ENCODE results near the gene RSAD2.
A peak's percentile ranks its signal among the peaks of the same experiment; 100 is the strongest.
"Not testable (repeated sequence)": the region's sequence is repeated elsewhere in the genome, so short reads cannot be mapped to it uniquely, and the experiment has no call there.

The RSAD2 gene

DNA sequence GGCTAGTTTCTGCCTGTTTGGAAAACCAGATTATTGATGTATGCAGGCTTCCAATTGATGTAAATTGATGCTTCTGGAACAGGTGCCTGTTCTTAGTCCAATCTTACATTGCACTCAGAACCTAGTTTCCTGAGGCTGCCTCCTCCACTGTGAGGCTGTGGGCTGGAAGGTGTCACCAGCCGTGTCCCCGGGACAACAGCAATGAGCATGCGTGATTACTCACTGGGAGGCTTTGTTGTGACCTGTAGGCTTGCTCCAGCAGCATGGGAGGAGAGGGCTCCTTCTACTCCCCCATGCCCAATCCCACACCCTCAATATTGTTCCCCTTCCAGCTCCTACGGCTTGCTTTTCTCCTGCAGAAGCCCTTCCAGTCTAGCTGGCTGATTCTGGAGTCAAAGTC is 11.1 kb downstream of the RSAD2 start:
- TF ChIP-seq CTCF (IDR thresholded peaks at IDR 0.05; ENCODE audit: borderline replicate concordance, control extremely low read depth, extremely low read depth, insufficient read depth, missing control alignments): no peak
- no peak for DNase-seq (ENCODE audit: low spot score)

GRCh38 chr2:6893876-6894482 is 16.4 kb downstream of the RSAD2 start:
- in situ Hi-C loops (cut with MboI; ENCODE audit: low sequenced_read_pairs, unreplicated experiment): no loop called here
- TF ChIP-seq CTCF (IDR thresholded peaks at IDR 0.05; ENCODE audit: borderline replicate concordance, control extremely low read depth, extremely low read depth, insufficient read depth, missing control alignments): no peak
- DNase-seq (ENCODE audit: low spot score): no peak

More for the DNA sequence above, 11.1 kb downstream of the RSAD2 start:
- in situ Hi-C loops (cut with MboI; ENCODE audit: low sequenced_read_pairs, unreplicated experiment): no loop called here

DNA sequence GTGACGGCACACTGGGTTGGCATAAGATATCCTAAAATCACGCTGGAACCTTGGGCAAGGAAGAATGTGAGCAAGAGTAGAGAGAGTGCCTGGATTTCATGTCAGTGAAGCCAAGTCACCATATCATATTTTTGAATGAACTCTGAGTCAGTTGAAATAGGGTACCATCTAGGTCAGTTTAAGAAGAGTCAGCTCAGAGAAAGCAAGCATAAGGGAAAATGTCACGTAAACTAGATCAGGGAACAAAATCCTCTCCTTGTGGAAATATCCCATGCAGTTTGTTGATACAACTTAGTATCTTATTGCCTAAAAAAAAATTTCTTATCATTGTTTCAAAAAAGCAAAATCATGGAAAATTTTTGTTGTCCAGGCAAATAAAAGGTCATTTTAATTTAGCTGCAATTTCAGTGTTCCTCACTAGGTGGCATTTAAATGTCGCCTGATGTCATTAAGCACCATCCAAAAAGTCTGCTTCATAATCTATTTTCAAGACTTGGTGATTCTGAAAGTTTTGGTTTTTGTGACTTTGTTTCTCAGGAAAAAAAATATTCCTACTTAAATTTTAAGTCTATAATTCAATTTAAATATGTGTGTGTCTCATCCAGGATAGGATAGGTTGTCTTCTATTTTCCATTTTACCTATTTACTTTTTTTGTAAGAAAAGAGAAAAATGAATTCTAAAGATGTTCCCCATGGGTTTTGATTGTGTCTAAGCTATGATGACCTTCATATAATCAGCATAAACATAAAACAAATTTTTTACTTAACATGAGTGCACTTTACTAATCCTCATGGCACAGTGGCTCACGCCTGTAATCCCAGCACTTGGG is 19.6 kb downstream of the RSAD2 start:
- DNase-seq (ENCODE audit: low spot score): peak; percentile 39
- TF ChIP-seq CTCF (IDR thresholded peaks at IDR 0.05; ENCODE audit: borderline replicate concordance, control extremely low read depth, extremely low read depth, insufficient read depth, missing control alignments): peak; percentile 60
- in situ Hi-C loops (cut with MboI; ENCODE audit: low sequenced_read_pairs, unreplicated experiment): no loop called here

DNA sequence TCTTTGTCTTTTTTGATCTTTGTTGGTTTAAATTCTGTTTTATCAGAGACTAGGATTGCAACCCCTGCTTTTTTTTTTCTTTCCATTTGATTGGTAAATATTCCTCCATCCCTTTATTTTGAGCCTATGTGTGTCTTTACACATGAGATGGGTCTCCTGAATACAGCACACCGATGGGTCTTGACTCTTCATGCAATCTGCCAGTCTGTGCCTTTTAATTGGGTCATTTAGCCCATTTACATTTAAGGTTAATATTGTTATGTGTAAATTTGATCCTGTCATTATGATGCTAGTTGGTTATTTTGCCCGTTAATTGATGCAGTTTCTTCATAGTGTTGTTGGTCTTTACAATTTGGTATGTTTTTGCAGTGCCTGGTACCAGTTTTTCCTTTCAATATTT is 25.0 kb downstream of the RSAD2 start:
- in situ Hi-C loops (cut with MboI; ENCODE audit: low sequenced_read_pairs, unreplicated experiment): not testable (repeated sequence)

GRCh38 chr2:6905668-6906067 is 28.1 kb downstream of the RSAD2 start:
- DNase-seq (ENCODE audit: low spot score): no peak
- in situ Hi-C loops (cut with MboI; ENCODE audit: low sequenced_read_pairs, unreplicated experiment): no loop called here
- no peak for TF ChIP-seq CTCF (IDR thresholded peaks at IDR 0.05; ENCODE audit: borderline replicate concordance, control extremely low read depth, extremely low read depth, insufficient read depth, missing control alignments)

More for the DNA sequence above, 25.0 kb downstream of the RSAD2 start:
- DNase-seq (ENCODE audit: low spot score): not testable (repeated sequence)

- TF ChIP-seq CTCF (IDR thresholded peaks at IDR 0.05; ENCODE audit: borderline replicate concordance, control extremely low read depth, extremely low read depth, insufficient read depth, missing control alignments): no peak
- in situ Hi-C loops (cut with MboI; ENCODE audit: low sequenced_read_pairs, unreplicated experiment): no loop called here
- no peak for DNase-seq (ENCODE audit: low spot score)
Measured at GRCh38 chr2:6906165-6906741, 28.7 kb downstream of the RSAD2 start.

- in situ Hi-C loops (cut with MboI; ENCODE audit: low sequenced_read_pairs, unreplicated experiment): no loop called here
- no peak for DNase-seq (ENCODE audit: low spot score)
- TF ChIP-seq CTCF (IDR thresholded peaks at IDR 0.05; ENCODE audit: borderline replicate concordance, control extremely low read depth, extremely low read depth, insufficient read depth, missing control alignments): no peak
Measured at GRCh38 chr2:6908291-6908690, 30.7 kb downstream of the RSAD2 start.
